MV-4-11 (cell line): ENCODE measurements around the gene C16orf74.

ENCODE experiments used
- DNase-seq: peaks from one replicate; lab custom pipeline; 2025; lab: John Stamatoyannopoulos, UW

The C16orf74 gene

GRCh38 chr16:85774811-85775210, 23.9 kb upstream of the C16orf74 start:
- DNase-seq, result no peak

GRCh38 chr16:85774136-85774535, 23.2 kb upstream of the C16orf74 start:
- no peak for DNase-seq

DNA sequence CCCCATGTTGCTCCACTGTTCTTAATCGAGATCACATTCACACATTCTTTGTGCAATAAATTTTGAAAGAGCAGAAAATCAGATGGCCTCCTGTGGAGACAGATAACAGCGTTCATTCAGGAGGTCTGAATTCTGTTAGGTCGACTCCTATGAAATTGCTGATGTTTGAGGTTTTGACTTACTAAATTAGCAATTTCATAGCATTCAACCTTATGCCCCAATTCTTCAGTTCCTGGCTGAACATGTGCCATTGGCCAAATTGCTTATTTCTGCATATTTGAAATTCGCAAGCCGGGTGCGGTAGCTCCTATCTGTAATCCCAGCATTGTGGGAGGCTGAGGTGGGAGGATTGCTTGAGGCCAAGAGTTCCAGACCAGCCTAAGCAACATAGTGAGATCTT, 22.1 kb upstream of the C16orf74 start:
- DNase-seq, result no peak

GRCh38 chr16:85770741-85771140, 19.8 kb upstream of the C16orf74 start:
- DNase-seq, result no peak

DNA sequence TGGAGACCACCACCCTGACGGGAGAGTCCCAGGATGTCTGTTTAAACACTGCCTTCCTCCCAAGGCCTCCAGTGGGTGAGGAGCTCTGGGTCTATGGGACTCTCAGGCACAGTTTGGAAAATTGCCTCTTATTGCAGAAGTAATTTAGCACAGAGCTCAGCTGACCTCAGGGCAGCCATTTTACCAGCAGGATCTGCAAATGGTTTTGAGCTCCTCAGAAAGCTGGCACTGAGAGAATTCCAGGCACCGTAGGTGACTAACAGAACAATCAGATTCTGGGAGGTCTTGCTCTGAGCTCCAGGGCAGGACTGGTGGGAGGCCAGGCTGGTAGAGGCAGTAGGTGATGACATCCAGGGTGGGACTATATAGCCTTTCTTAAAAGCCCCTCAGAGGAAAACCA, 17.3 kb upstream of the C16orf74 start:
- no peak for DNase-seq

DNA sequence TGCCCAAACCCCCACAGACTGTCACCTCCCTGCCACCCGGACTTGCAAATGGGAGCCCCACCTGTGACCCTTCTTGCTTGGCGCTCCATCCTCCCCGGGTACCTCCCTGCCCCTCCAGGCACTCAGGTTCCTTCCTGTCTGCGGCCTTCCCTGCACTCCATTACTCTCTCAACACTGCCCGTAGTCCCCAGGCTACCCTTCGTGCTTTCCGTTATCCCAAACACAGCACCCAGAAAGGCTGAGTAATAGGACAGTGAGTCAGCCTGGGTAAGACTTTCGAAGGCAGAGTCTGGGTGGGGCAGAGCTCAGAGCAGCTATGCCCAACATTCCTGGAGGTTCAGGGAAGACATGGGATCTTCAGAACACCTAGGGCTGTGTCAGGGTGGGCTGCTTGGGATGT, 16.6 kb upstream of the C16orf74 start:
- peak; percentile 52 for DNase-seq

DNA sequence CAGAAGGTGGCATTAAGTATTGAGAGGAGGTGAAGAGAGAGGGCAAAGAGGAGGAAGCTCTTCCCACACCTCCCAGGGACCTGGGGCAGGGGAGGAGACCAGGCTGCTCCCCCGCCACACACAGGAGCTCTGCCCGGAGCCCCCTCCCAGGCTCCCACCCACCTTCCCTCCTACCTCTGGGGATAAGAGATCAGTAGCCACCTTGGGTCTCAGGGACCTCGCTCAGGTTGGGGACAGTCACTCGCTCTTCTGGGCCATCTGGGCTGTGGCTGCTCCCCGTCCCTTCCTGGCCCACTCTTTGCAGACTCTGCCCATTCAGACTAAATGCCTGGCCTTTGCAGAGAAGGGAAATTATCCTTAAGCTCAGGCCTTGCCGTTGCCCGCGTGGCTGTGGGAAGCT, 14.9 kb upstream of the C16orf74 start:
- no peak for DNase-seq

GRCh38 chr16:85765211-85765610, 14.3 kb upstream of the C16orf74 start:
- no peak for DNase-seq

DNA sequence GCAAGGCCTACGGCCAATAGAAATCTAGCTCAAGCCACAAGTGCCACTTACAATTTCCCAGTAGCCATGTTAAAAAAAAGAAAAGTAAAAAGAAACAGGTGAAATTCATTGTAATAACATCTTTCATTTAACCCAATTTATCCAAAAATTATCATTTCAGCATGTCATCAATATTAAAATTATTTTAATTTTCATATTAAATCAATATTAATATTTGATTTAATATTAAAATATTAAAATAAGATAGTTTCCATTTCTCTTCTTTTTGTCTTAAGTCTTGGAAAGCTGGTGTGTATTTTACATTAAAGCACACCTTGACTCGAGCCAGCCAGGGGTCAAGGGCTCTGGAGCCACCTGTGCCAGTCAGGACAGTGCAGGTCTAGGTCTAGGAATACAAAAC, 12.7 kb upstream of the C16orf74 start:
- no peak for DNase-seq

GRCh38 chr16:85762970-85763369, 12.1 kb upstream of the C16orf74 start:
- DNase-seq, result no peak

DNA sequence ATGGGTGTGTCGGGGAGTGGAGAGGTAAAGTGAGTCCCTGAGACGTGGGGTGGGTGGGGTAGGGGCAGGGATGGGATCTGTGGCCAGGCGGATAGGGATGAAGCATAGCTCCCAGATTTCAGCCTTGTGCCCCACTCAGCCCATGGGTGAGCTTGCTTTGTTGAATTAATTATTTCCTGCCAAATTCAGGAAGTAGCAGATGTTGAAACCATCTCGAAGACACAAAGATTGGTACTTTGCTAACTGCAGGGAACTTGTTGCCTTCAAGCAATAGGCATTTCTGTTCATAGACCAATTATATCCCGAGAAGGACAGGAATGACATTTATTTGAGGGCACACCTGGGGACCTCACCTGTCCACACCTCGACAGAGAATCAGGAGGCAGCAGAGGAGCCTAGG, 11.0 kb upstream of the C16orf74 start:
- peak; percentile 79 for DNase-seq

GRCh38 chr16:85759631-85760419, 8.9 kb upstream of the C16orf74 start:
- peak; percentile 56 for DNase-seq

GRCh38 chr16:85759136-85759535, 8.2 kb upstream of the C16orf74 start:
- peak; percentile 94 for DNase-seq

- peak; percentile 73 for DNase-seq
These were observed 6.5 kb upstream of the C16orf74 start for GRCh38 chr16:85757341-85757822.

- DNase-seq, result no peak
These were observed 5.3 kb upstream of the C16orf74 start for GRCh38 chr16:85755929-85756768.

- DNase-seq, result peak; percentile 41
These were observed 3.5 kb upstream of the C16orf74 start for GRCh38 chr16:85754413-85754812.

GRCh38 chr16:85753976-85754375, 3.1 kb upstream of the C16orf74 start:
- no peak for DNase-seq

DNA sequence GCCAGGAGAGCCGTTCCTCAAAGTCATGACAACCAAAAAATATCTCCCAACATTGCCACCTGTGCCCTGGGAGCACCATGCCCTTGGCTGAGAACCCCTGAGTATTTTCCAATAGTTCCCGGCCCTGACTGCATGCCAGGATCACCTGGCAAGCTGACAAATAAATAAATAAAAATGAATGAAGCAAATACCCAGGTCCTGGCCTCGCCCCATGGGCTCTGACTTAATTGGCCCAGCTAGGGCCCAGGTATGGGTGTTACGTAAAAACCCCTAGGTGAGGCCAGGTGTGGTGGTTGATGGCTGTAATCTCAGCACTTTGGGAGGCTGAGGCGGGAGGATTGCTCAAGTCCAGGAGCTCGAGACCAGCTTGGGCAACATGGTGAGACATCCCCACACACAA, 2.7 kb upstream of the C16orf74 start:
- no peak for DNase-seq

DNA sequence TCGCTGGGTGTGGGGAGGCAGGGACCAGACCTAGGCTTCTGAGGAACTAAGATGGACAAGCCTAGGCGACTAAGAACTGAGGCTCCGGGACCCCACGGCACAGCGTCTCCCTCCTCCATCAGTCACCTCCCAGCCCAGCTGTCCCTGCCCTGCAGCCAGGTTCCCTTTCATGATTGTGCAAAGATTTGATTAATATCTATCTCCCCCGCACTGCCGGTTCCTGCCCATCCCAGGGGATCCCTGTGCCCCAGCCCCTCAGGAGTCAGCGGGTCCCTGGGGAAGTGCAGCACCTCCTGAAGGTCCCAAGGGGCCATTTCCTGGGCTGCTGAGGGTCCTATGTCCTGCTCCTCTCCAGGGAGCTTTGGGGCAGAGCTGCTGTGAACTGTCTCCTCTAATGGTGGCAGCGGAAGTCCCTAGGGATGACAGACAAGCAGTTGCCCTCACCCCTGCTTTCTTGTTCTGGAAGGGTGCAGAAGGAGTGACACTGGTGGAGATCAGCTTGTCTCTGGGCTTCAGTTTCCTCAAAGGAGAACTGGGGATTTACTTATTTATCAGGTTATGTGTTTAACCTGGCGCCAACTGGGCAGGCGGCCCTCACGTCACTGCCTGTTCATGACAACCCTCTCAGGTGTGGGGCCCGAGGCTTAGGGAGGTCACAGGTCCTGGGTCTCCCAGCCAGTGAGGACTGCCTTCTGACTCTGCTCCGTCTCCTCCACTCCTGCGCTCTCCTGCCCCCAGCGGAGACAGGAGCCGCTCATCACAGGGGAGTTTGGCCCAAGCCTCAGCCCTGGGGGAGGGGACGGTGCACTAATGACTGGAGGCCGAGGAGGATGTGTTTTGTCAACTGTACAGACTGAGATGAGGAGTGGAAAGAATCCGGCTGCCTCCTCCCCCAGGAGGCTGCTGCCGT, 1.9 kb upstream of the C16orf74 start:
- DNase-seq, result peak; percentile 40

- no peak for DNase-seq
These were observed 1.0 kb upstream of the C16orf74 start for GRCh38 chr16:85751698-85752501.

- DNase-seq, result peak; percentile 29
These were observed 610 bp downstream of the C16orf74 start for GRCh38 chr16:85750146-85750826.
